Measurements from ENCODE around the gene INPP1. TPM values are rescaled to one million over a fixed set of nuclear protein-coding genes. Genes with fewer than 3 reads are reported as not detected.
"Not testable (repeated sequence)": the region's sequence is repeated elsewhere in the genome, so short reads cannot be mapped to it uniquely, and the experiment has no call there.

The INPP1 gene
- total RNA-seq, 4 donors from 2014 or later: 37.0 to 73.0 (median 48.4) TPM

- WGBS, 2 donors: 73 to 86% methylated on average over 5 of the region's 5 CpGs
- Histone ChIP-seq H3K27ac (no peak overlapping the region), H3K9me3 (no peaks in the 10 kb centered on the region), H3K27me3 (no peaks in the 10 kb centered on the region), H3K36me3 (peaks cover 0 to 63% (median 0%) of the 10 kb centered on the region in 3 donors), H3K4me3 (no peak overlapping the region), H3K4me1 (no peaks in the 10 kb centered on the region)
- DNase-seq: no peak
- no peak for TF ChIP-seq CTCF (IDR thresholded peaks at IDR 0.05)
- TF ChIP-seq POLR2A (IDR thresholded peaks at IDR 0.05): no peak
- intact Hi-C loops (cut with DNase I): no loop called here
Measured at GRCh38 chr2:190304404-190304803, 39.0 kb upstream of the INPP1 start.

- intact Hi-C loops (cut with DNase I): no loop called here
- Histone ChIP-seq H3K4me1 (peaks cover 0 to 9% (median 0%) of the 10 kb centered on the region in 3 donors), H3K4me3 (no peak overlapping the region), H3K9me3 (no peaks in the 10 kb centered on the region), H3K27ac (no peak overlapping the region), H3K27me3 (no peaks in the 10 kb centered on the region), H3K36me3 (peaks cover 0 to 63% (median 0%) of the 10 kb centered on the region in 3 donors)
- no peak for TF ChIP-seq POLR2A (IDR thresholded peaks at IDR 0.05)
- TF ChIP-seq CTCF (IDR thresholded peaks at IDR 0.05): no peak
- DNase-seq: no peak
- 85 to 94% methylated on average over 1 of the region's 1 CpG for WGBS, 2 donors
Measured at GRCh38 chr2:190308031-190308430, 35.4 kb upstream of the INPP1 start.

- no peak for TF ChIP-seq POLR2A (IDR thresholded peaks at IDR 0.05)
- no peak for TF ChIP-seq CTCF (IDR thresholded peaks at IDR 0.05)
- DNase-seq: no peak
- intact Hi-C loops (cut with DNase I): no loop called here
- Histone ChIP-seq H3K27me3 (no peaks in the 10 kb centered on the region), H3K27ac (no peak overlapping the region), H3K4me1 (peaks cover 0 to 48% (median 0%) of the 10 kb centered on the region in 3 donors), H3K36me3 (peaks cover 0 to 40% (median 0%) of the 10 kb centered on the region in 3 donors), H3K4me3 (no peak overlapping the region), H3K9me3 (no peaks in the 10 kb centered on the region)
- 85 to 94% methylated on average over 7 of the region's 7 CpGs for WGBS, 2 donors
Measured at GRCh38 chr2:190311893-190312634, 31.3 kb upstream of the INPP1 start.

- WGBS, 2 donors: 59 to 69% methylated on average over 5 of the region's 5 CpGs
- H3K4me3 ChIP-seq; H3K27me3 ChIP-seq; H3K9me3 ChIP-seq; DNase-seq; intact Hi-C loops (cut with DNase I): not testable (repeated sequence)
- H3K27ac ChIP-seq: peak overlapping the region in 1 of 4 donors; percentile 17
- peaks cover 0 to 40% (median 0%) of the 10 kb centered on the region in 3 donors for H3K36me3 ChIP-seq
- peaks cover 0 to 53% (median 0%) of the 10 kb centered on the region in 3 donors for H3K4me1 ChIP-seq
Measured at GRCh38 chr2:190312635-190313025, 30.8 kb upstream of the INPP1 start.

GRCh38 chr2:190313880-190314279, 29.5 kb upstream of the INPP1 start:
- WGBS, 2 donors: 73 to 81% methylated on average over 1 of the region's 1 CpG
- TF ChIP-seq POLR2A (IDR thresholded peaks at IDR 0.05): no peak
- no peak for TF ChIP-seq CTCF (IDR thresholded peaks at IDR 0.05)
- H3K4me1 ChIP-seq: peaks cover 0 to 66% (median 7%) of the 10 kb centered on the region in 3 donors

More at GRCh38 chr2:190313880-190314279, 29.5 kb upstream of the INPP1 start:
- Histone ChIP-seq H3K4me3 (no peak overlapping the region), H3K36me3 (peaks cover 0 to 29% (median 0%) of the 10 kb centered on the region in 3 donors), H3K27ac (no peak overlapping the region), H3K9me3 (no peaks in the 10 kb centered on the region), H3K27me3 (no peaks in the 10 kb centered on the region)
- intact Hi-C loops (cut with DNase I): no loop called here
- no peak for DNase-seq
